ENCODE results near the gene KLF13. TPM values are rescaled to one million over a fixed set of nuclear protein-coding genes. Genes with fewer than 3 reads are reported as not detected.
A peak's percentile ranks its signal among the peaks of the same experiment; 100 is the strongest.

Gene KLF13
- polyA plus RNA-seq, 1 donor (not counting 4 experiments of a cell fraction or from before 2014, with no cell fraction given), result 66.7 TPM

DNA sequence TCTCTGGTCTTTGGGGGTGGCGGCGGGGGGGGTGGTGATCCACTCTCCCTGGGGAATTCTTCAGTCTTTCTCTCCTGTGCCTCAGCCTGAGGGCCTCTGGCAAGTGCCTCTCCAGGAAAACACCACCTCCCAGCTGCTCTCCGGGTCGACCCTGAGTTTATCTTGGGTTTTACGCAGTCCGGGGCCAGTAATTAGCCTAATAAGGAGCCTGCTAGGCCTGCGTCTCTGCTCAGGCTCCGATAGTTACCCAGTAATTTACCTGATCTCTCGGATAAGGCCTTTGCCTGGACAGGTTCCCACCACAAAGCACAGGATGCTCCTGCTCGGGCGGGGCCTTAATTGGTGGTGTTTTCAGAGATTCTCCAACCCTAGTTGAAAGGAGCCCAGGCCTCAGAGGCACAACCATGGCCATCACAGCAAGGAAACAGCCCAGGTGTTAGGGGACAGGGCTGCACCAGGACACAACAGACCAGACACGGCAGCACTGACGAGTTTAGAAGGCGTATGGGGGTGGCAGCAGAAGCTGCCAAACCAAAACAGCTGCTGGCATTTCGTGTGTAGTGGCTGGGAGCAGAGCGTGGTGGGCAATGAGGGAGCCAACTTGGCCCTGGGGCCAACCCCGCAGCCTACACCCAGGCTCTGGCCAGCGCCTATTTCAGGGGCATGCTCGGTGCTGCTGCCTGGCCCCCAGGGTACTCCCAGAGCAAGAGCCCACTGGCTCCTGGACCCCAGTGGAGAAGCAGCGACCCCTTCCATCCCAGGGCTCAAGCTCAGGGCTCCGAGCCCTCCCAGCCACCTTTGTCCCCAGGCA, 71.4 kb downstream of the KLF13 start:
- no peaks in the 10 kb centered on the region for H3K36me3 ChIP-seq (ENCODE audit: control insufficient read depth in 2 of 2, extremely low read depth in 1 of 2, insufficient read depth in 2 of 2, low read length in 2 of 2)
- peak overlapping the region; percentile 87 for H3K4me2 ChIP-seq (ENCODE audit: control insufficient read depth, extremely low read depth, insufficient read depth, low read depth, low read length)
- H3K4me1 ChIP-seq (ENCODE audit: control insufficient read depth, extremely low read depth, insufficient read depth, low read length), result peaks cover 53% of the 10 kb centered on the region
- no peaks in the 10 kb centered on the region for H4K20me1 ChIP-seq (ENCODE audit: control insufficient read depth, extremely low read depth, insufficient read depth, low read length)
- peak overlapping the region; percentile 76 for H3K9ac ChIP-seq (ENCODE audit: control insufficient read depth, extremely low read depth, insufficient read depth, low read length)
- FAIRE-seq, result peak; percentile 87
- H2AFZ ChIP-seq (ENCODE audit: control insufficient read depth, low read length), result peak overlapping the region; percentile 17
- peak overlapping the region; percentile 93 for H3K27ac ChIP-seq (ENCODE audit: control insufficient read depth, insufficient read depth, low read length)
- H3K27me3 ChIP-seq (ENCODE audit: control insufficient read depth, extremely low read depth, insufficient read depth, low read length), result no peaks in the 10 kb centered on the region
- no peaks in the 10 kb centered on the region for H3K79me2 ChIP-seq (ENCODE audit: control insufficient read depth, insufficient read depth, low read length)
- dilution Hi-C loops (cut with MboI; ENCODE audit: extremely low pct_ligation_motif_present, low sequenced_read_pairs), result no loop called here
- no peak for TF ChIP-seq EZH2 (IDR thresholded peaks at IDR 0.05; ENCODE audit: low read length)
- TF ChIP-seq, protein P1, sequence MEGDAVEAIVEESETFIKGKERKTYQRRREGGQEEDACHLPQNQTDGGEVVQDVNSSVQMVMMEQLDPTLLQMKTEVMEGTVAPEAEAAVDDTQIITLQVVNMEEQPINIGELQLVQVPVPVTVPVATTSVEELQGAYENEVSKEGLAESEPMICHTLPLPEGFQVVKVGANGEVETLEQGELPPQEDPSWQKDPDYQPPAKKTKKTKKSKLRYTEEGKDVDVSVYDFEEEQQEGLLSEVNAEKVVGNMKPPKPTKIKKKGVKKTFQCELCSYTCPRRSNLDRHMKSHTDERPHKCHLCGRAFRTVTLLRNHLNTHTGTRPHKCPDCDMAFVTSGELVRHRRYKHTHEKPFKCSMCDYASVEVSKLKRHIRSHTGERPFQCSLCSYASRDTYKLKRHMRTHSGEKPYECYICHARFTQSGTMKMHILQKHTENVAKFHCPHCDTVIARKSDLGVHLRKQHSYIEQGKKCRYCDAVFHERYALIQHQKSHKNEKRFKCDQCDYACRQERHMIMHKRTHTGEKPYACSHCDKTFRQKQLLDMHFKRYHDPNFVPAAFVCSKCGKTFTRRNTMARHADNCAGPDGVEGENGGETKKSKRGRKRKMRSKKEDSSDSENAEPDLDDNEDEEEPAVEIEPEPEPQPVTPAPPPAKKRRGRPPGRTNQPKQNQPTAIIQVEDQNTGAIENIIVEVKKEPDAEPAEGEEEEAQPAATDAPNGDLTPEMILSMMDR (optimal IDR thresholded peaks at IDR 0.05 in 1 of 3, IDR thresholded peaks at IDR 0.05 in 1 of 3, conservative IDR thresholded peaks at IDR 0.05 in 1 of 3; ENCODE audit: extremely low read depth in 1 of 3, insufficient read depth in 2 of 3, low read length in 3 of 3), result no peak
- H3K4me3 ChIP-seq (ENCODE audit: control insufficient read depth in 2 of 3, extremely low read depth in 1 of 3, insufficient read depth in 2 of 3, low read depth in 1 of 3, low read length in 3 of 3), result peak overlapping the region in 2 of 3 experiments; percentile 42 to 53
- H3K9me1 ChIP-seq (ENCODE audit: control insufficient read depth, extremely low read depth, insufficient read depth, low read length), result no peaks in the 10 kb centered on the region
- no peaks in the 10 kb centered on the region for H3K9me3 ChIP-seq (ENCODE audit: control insufficient read depth, low read depth, low read length)
- DNase-seq (ENCODE audit: low read depth, low spot score), result no peak

DNA sequence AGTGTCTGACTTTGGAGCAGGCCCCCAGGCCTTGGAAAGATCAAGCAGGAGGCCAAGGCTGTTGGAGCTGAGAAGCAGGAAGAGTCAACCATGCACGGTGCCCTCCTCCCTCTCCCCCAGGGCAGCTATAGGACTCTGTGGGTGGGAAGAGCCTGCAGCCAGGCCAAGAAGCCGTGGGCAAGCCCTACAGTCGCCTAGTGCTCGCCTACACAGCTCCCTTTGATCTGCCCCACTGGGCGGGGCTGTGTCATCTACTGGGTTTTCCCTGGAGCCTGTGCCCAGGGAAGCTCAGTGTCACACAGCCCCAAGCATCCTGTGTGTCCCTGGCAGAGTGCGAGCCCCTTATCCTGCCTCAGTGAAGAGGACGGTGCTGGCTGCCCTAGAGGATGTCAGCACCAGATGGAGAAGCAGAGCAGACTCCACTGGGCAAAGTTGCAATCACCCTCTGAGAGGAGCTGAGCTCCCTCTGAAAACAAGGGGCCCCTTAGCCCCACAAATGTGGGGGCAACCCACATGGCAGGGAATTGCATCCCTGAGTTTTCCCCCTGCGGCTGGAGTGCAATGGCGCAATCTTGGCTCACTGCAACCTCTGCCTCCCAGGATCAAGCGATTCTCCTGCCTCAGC, 72.2 kb downstream of the KLF13 start:
- H4K20me1 ChIP-seq (ENCODE audit: control insufficient read depth, extremely low read depth, insufficient read depth, low read length), result no peaks in the 10 kb centered on the region
- DNase-seq (ENCODE audit: low read depth, low spot score) (no peak), FAIRE-seq (no peak)
- peak overlapping the region; percentile 87 for H3K4me2 ChIP-seq (ENCODE audit: control insufficient read depth, extremely low read depth, insufficient read depth, low read depth, low read length)
- H3K27ac ChIP-seq (ENCODE audit: control insufficient read depth, insufficient read depth, low read length), result peak overlapping the region; percentile 93
- no peaks in the 10 kb centered on the region for H3K9me3 ChIP-seq (ENCODE audit: control insufficient read depth, low read depth, low read length)
- no peaks in the 10 kb centered on the region for H3K36me3 ChIP-seq (ENCODE audit: control insufficient read depth in 2 of 2, extremely low read depth in 1 of 2, insufficient read depth in 2 of 2, low read length in 2 of 2)
- TF ChIP-seq EZH2 (IDR thresholded peaks at IDR 0.05; ENCODE audit: low read length), result no peak
- TF ChIP-seq, protein P1 (optimal IDR thresholded peaks at IDR 0.05 in 1 of 3, IDR thresholded peaks at IDR 0.05 in 1 of 3, conservative IDR thresholded peaks at IDR 0.05 in 1 of 3; ENCODE audit: extremely low read depth in 1 of 3, insufficient read depth in 2 of 3, low read length in 3 of 3), result no peak
- peaks cover 57% of the 10 kb centered on the region for H3K4me1 ChIP-seq (ENCODE audit: control insufficient read depth, extremely low read depth, insufficient read depth, low read length)
- dilution Hi-C loops (cut with MboI; ENCODE audit: extremely low pct_ligation_motif_present, low sequenced_read_pairs), result no loop called here
- no peak overlapping the region for H3K4me3 ChIP-seq (ENCODE audit: control insufficient read depth in 2 of 3, extremely low read depth in 1 of 3, insufficient read depth in 2 of 3, low read depth in 1 of 3, low read length in 3 of 3)
- no peaks in the 10 kb centered on the region for H3K9me1 ChIP-seq (ENCODE audit: control insufficient read depth, extremely low read depth, insufficient read depth, low read length)
- no peaks in the 10 kb centered on the region for H3K27me3 ChIP-seq (ENCODE audit: control insufficient read depth, extremely low read depth, insufficient read depth, low read length)
- peak overlapping the region; percentile 76 for H3K9ac ChIP-seq (ENCODE audit: control insufficient read depth, extremely low read depth, insufficient read depth, low read length)
- no peak overlapping the region for H2AFZ ChIP-seq (ENCODE audit: control insufficient read depth, low read length)
- H3K79me2 ChIP-seq (ENCODE audit: control insufficient read depth, insufficient read depth, low read length), result no peaks in the 10 kb centered on the region
